Endodermal cell (in vitro differentiated cells): Measurements from ENCODE around the gene TMEM222. TPM values are rescaled to one million over a fixed set of nuclear protein-coding genes. Genes with fewer than 3 reads are reported as not detected.

ENCODE experiments used
- DNase-seq: peaks from one replicate; pipeline ENCODE4 v3.0.0-alpha.2; 2017
- H3K27ac ChIP-seq: 2 replicates; pipeline ENCODE4 v1.5.1; 2013; ENCODE audit warnings: mild to moderate bottlenecking, low read depth, low read length, moderate library complexity
- H3K27me3 ChIP-seq: 2 replicates; pipeline ENCODE4 v1.6.1; 2013; ENCODE audit warnings: mild to moderate bottlenecking, low read length, moderate library complexity; ENCODE audit not compliant: insufficient read depth, control insufficient read depth, poor library complexity, severe bottlenecking
- H3K36me3 ChIP-seq: 2 replicates; pipeline ENCODE4 v1.7.0; 2013; ENCODE audit warnings: mild to moderate bottlenecking, low read length, moderate library complexity; ENCODE audit not compliant: control insufficient read depth, insufficient read depth
- H3K4me1 ChIP-seq: one replicate; pipeline ENCODE4 v1.7.0; 2013; ENCODE audit warnings: low read length; ENCODE audit not compliant: control insufficient read depth, insufficient read depth
- H3K4me3 ChIP-seq: 2 replicates; pipeline ENCODE4 v1.5.1; 2013; ENCODE audit warnings: mild to moderate bottlenecking, low read length, moderate library complexity
- H3K9ac ChIP-seq: 2 replicates; pipeline ENCODE4 v1.6.1; 2013; ENCODE audit warnings: mild to moderate bottlenecking, low read length, moderate library complexity; ENCODE audit not compliant: poor library complexity, severe bottlenecking; ENCODE audit errors: extremely low read depth
- H3K9me3 ChIP-seq: 2 replicates; pipeline ENCODE4 v1.6.1; 2013; ENCODE audit warnings: mild to moderate bottlenecking, low read length, moderate library complexity; ENCODE audit not compliant: control insufficient read depth
- H3K27ac Mint-ChIP-seq: 2 replicates; pipeline ENCODE4 v1.8.0; 2020; ENCODE audit warnings: mixed read lengths
- H3K27me3 Mint-ChIP-seq: 2 replicates; pipeline ENCODE4 v1.8.0; 2021; ENCODE audit warnings: mild to moderate bottlenecking, mixed read lengths; ENCODE audit not compliant: insufficient read depth
- H3K36me3 Mint-ChIP-seq: 2 replicates; pipeline ENCODE4 v1.8.0; 2020; ENCODE audit warnings: low read depth, mixed read lengths
- H3K4me1 Mint-ChIP-seq: 2 replicates; pipeline ENCODE4 v1.8.0; 2020; ENCODE audit warnings: mixed read lengths
- H3K4me3 Mint-ChIP-seq: 2 replicates; pipeline ENCODE4 v1.8.0; 2020; ENCODE audit warnings: mild to moderate bottlenecking, moderate library complexity, mixed read lengths
- H3K9me3 Mint-ChIP-seq: 2 replicates; pipeline ENCODE4 v1.8.0; 2020; ENCODE audit warnings: mild to moderate bottlenecking, mixed read lengths
- CTCF ChIP-seq: fragments of 200-600 bp; sonication (generic); conservative IDR thresholded peaks from 2 replicates; pipeline ENCODE4 v1.5.0; 2021; ENCODE audit warnings: antibody characterized with exemption, mild to moderate bottlenecking
- WGBS, 2 experiments: methylation state at CpG; one replicate each; pipeline versions ENCODE4 v1.1.5 to v1.1.7; 2013; ENCODE audit warnings: missing lambda C conversion rate in 2 of 2, mixed read lengths in 1 of 2; ENCODE audit not compliant: insufficient coverage in 1 of 2, insufficient read length in 1 of 2; 5-methylcytosine and 5-hydroxymethylcytosine counted together
- total RNA-seq, 2 donors: library from RNA; stranded (reverse); fragmentation: NEBNext Ultra II Directional in 1 of 2; extraction: Animal tissue kit (Norgen Biotek cat#: 25700) in 1 of 2; gene quantifications; 2 replicates in 1 of 2; 3 replicates in 1 of 2; pipeline ENCODE4 v1.2.1, GENCODE V29; 2021

The TMEM222 gene
- total RNA-seq, 2 donors from 2014 or later, result 26.0 to 31.8 TPM

GRCh38 chr1:27325286-27325685, 3.3 kb downstream of the TMEM222 start:
- Mint-ChIP-seq H3K9me3 (no peaks in the 10 kb centered on the region), H3K27me3 (no peaks in the 10 kb centered on the region), H3K27ac (no peak overlapping the region), H3K36me3 (peaks cover 29% of the 10 kb centered on the region), H3K4me3 (no peak overlapping the region), H3K4me1 (no peaks in the 10 kb centered on the region)
- DNase-seq, result no peak
- H3K4me3 ChIP-seq, result no peak overlapping the region
- H3K9ac ChIP-seq, result no peak overlapping the region
- WGBS, 2 experiments, result 95 to 98% methylated on average over 15 of the region's 15 CpGs
- no peaks in the 10 kb centered on the region for H3K27me3 ChIP-seq
- TF ChIP-seq CTCF, result no peak
- no peak overlapping the region for H3K27ac ChIP-seq
- H3K4me1 ChIP-seq, result peaks cover 6% of the 10 kb centered on the region
- H3K9me3 ChIP-seq, result no peaks in the 10 kb centered on the region
- peaks cover 42% of the 10 kb centered on the region for H3K36me3 ChIP-seq

- no peak overlapping the region for H3K9ac ChIP-seq
- Mint-ChIP-seq H3K4me1 (no peaks in the 10 kb centered on the region), H3K36me3 (peaks cover 40% of the 10 kb centered on the region), H3K27ac (peak overlapping the region; percentile 11), H3K4me3 (no peak overlapping the region), H3K9me3 (no peaks in the 10 kb centered on the region), H3K27me3 (no peaks in the 10 kb centered on the region)
- DNase-seq, result no peak
- 92 to 96% methylated on average over 5 of the region's 5 CpGs for WGBS, 2 experiments
- H3K36me3 ChIP-seq, result peaks cover 60% of the 10 kb centered on the region
- no peak overlapping the region for H3K4me3 ChIP-seq
- no peaks in the 10 kb centered on the region for H3K9me3 ChIP-seq
- no peak overlapping the region for H3K27ac ChIP-seq
- peaks cover 4% of the 10 kb centered on the region for H3K4me1 ChIP-seq
- H3K27me3 ChIP-seq, result no peaks in the 10 kb centered on the region
- no peak for TF ChIP-seq CTCF
Measured at GRCh38 chr1:27327964-27328363, 6.0 kb downstream of the TMEM222 start.

GRCh38 chr1:27330786-27331185, 8.8 kb downstream of the TMEM222 start:
- Mint-ChIP-seq H3K4me1 (no peaks in the 10 kb centered on the region), H3K4me3 (no peak overlapping the region), H3K9me3 (no peaks in the 10 kb centered on the region), H3K27ac (no peak overlapping the region), H3K36me3 (peaks cover 42% of the 10 kb centered on the region), H3K27me3 (no peaks in the 10 kb centered on the region)
- H3K36me3 ChIP-seq, result peaks cover 64% of the 10 kb centered on the region
- H3K27me3 ChIP-seq, result no peaks in the 10 kb centered on the region
- H3K4me3 ChIP-seq, result no peak overlapping the region
- DNase-seq, result peak; percentile 38
- H3K9me3 ChIP-seq, result no peaks in the 10 kb centered on the region
- no peak for TF ChIP-seq CTCF
- no peak overlapping the region for H3K9ac ChIP-seq
- H3K27ac ChIP-seq, result no peak overlapping the region
- H3K4me1 ChIP-seq, result no peaks in the 10 kb centered on the region
- 92 to 100% methylated on average over 5 to 8 of the region's 8 CpGs for WGBS, 2 experiments
